H1 (cell line): ENCODE measurements around the gene CAMSAP1. TPM values are rescaled to one million over a fixed set of nuclear protein-coding genes. Genes with fewer than 3 reads are reported as not detected.

ENCODE experiments used
- CTCF ChIA-PET: fragments of 300-600 bp; sonication (Branson Sonifier 250); formaldehyde crosslinking; loops from one replicate; lab custom pipeline; 2021; ENCODE audit not compliant: partially characterized antibody; lab: Charles Lee
- POLR2A ChIA-PET: fragments of 300-600 bp; sonication (Branson Sonifier 250); formaldehyde crosslinking; loops from one replicate; lab custom pipeline; 2021; ENCODE audit warnings: inconsistent platforms; ENCODE audit not compliant: partially characterized antibody; lab: Charles Lee
- DNase-seq, 2 experiments: peaks; one replicate each; pipeline versions ENCODE4 v3.0.0 to v3.0.0-alpha.2; 2010 to 2022; ENCODE audit warnings: low spot score in 2 of 2, low read depth in 1 of 2, mixed read lengths in 1 of 2
- FAIRE-seq: peaks from 2 replicates; lab custom pipeline; 2011; peaks lifted over from hg19 to GRCh38; lab: Jason Lieb, UNC
- H2AFZ ChIP-seq: 2 replicates; pipeline ENCODE4 v1.8.1; 2012; ENCODE audit warnings: low read length, inconsistent platforms
- H2AK5ac ChIP-seq: 2 replicates; pipeline ENCODE4 v1.6.1; 2013; ENCODE audit warnings: low read depth, low read length
- H2BK120ac ChIP-seq: replicated peaks from 2 replicates; pipeline ENCODE3; 2013; ENCODE audit warnings: low read depth, low read length, inconsistent platforms
- H2BK12ac ChIP-seq: 2 replicates; pipeline ENCODE4 v1.6.1; 2013; ENCODE audit warnings: low read depth, low read length
- H2BK15ac ChIP-seq: 2 replicates; pipeline ENCODE4 v1.6.1; 2013; ENCODE audit warnings: low read length
- H2BK20ac ChIP-seq: 2 replicates; pipeline ENCODE4 v1.6.1; 2013; ENCODE audit warnings: low read length
- H2BK5ac ChIP-seq: 2 replicates; pipeline ENCODE4 v1.6.1; 2013; ENCODE audit warnings: low read depth, low read length
- H3K14ac ChIP-seq: 2 replicates; pipeline ENCODE4 v1.6.1; 2013; ENCODE audit warnings: inconsistent platforms; ENCODE audit not compliant: insufficient read length
- H3K18ac ChIP-seq: 2 replicates; pipeline ENCODE4 v1.6.1; 2013; ENCODE audit warnings: low read length; ENCODE audit errors: extremely low read depth
- H3K23ac ChIP-seq: 2 replicates; pipeline ENCODE4 v1.6.1; 2013; ENCODE audit warnings: inconsistent platforms; ENCODE audit not compliant: insufficient read length
- H3K23me2 ChIP-seq: 2 replicates; pipeline ENCODE4 v1.6.1; 2013; ENCODE audit warnings: low read depth, low read length
- H3K27ac ChIP-seq: 2 replicates; pipeline ENCODE4 v1.6.1; 2011; ENCODE audit warnings: low read depth, low read length, inconsistent platforms
- H3K27me3 ChIP-seq, 4 experiments: replicated peaks in 1 of 4; 1 replicate in 1 of 4; 2 replicates in 3 of 4; pipeline versions ENCODE4 v1.6.1 to v1.8.1; 2011 to 2013; ENCODE audit warnings: low read length in 3 of 4, mild to moderate bottlenecking in 3 of 4, inconsistent platforms in 2 of 4, mixed read lengths in 2 of 4, moderate library complexity in 1 of 4; ENCODE audit not compliant: control insufficient read depth in 3 of 4, insufficient read depth in 3 of 4; ENCODE audit errors: extremely low read depth in 1 of 4
- H3K36me3 ChIP-seq, 4 experiments: 2 replicates each; pipeline versions ENCODE4 v1.6.1 to v1.8.1; 2011 to 2013; ENCODE audit warnings: mild to moderate bottlenecking in 4 of 4, low read length in 3 of 4, moderate library complexity in 2 of 4, control low read depth in 1 of 4, inconsistent platforms in 1 of 4; ENCODE audit not compliant: insufficient read depth in 4 of 4, control insufficient read depth in 2 of 4
- H3K4ac ChIP-seq: replicated peaks from 2 replicates; pipeline ENCODE3; 2013; ENCODE audit warnings: low read length, low read depth, mixed read lengths, inconsistent platforms; ENCODE audit not compliant: insufficient read length
- H3K4me1 ChIP-seq, 4 experiments: replicated peaks in 1 of 4; 1 replicate in 1 of 4; 2 replicates in 3 of 4; pipeline versions ENCODE4 v1.6.1 to v1.8.1; 2011 to 2013; ENCODE audit warnings: low read length in 3 of 4, inconsistent platforms in 2 of 4, mixed read lengths in 1 of 4; ENCODE audit not compliant: insufficient read depth in 4 of 4, control insufficient read depth in 3 of 4
- H3K4me2 ChIP-seq, 2 experiments: 2 replicates each; pipeline versions ENCODE4 v1.6.1 to v1.8.1; 2011 to 2013; ENCODE audit warnings: low read depth in 2 of 2, low read length in 2 of 2, control low read depth in 1 of 2, inconsistent platforms in 1 of 2, mild to moderate bottlenecking in 1 of 2; ENCODE audit not compliant: insufficient read depth in 1 of 2
- H3K4me3 ChIP-seq, 4 experiments: fragments of 200-600, 300-600 bp in 1 of 4; sonication (generic), shearing (Covaris generic), sonication (Bioruptor Twin) in 1 of 4; 2 replicates each; pipeline versions ENCODE4 v1.5.1 to v1.8.1; 2011 to 2016; ENCODE audit warnings: low read length in 4 of 4, low read depth in 3 of 4, control low read depth in 2 of 4, inconsistent platforms in 2 of 4, mild to moderate bottlenecking in 2 of 4, mixed read lengths in 1 of 4, moderate library complexity in 1 of 4; ENCODE audit not compliant: insufficient read depth in 2 of 4; ENCODE audit errors: extremely low read depth in 1 of 4
- H3K56ac ChIP-seq: replicated peaks from 2 replicates; pipeline ENCODE3; 2013; ENCODE audit warnings: low read depth, mild to moderate bottlenecking, mixed read lengths, low read length, inconsistent platforms; ENCODE audit not compliant: insufficient read length
- H3K79me1 ChIP-seq: 2 replicates; pipeline ENCODE4 v1.6.1; 2013; ENCODE audit warnings: low read depth, low read length, control low read depth
- H3K79me2 ChIP-seq, 2 experiments: 2 replicates each; pipeline versions ENCODE4 v1.6.1 to v1.8.1; 2012 to 2013; ENCODE audit warnings: low read length in 2 of 2, mild to moderate bottlenecking in 2 of 2, inconsistent platforms in 1 of 2; ENCODE audit not compliant: insufficient read depth in 2 of 2, control insufficient read depth in 1 of 2
- H3K9ac ChIP-seq, 4 experiments: replicated peaks in 1 of 4; 1 replicate in 1 of 4; 2 replicates in 3 of 4; pipeline versions ENCODE4 v1.6.1 to v1.8.1; 2011 to 2013; ENCODE audit warnings: low read depth in 3 of 4, low read length in 3 of 4, control low read depth in 2 of 4, mild to moderate bottlenecking in 2 of 4, moderate library complexity in 2 of 4, inconsistent platforms in 1 of 4; ENCODE audit errors: extremely low read depth in 1 of 4
- H3K9me3 ChIP-seq, 2 experiments: 2 replicates each; pipeline versions ENCODE4 v1.6.1 to v1.8.1; 2012 to 2013; ENCODE audit warnings: mild to moderate bottlenecking in 2 of 2, moderate library complexity in 2 of 2, control low read depth in 1 of 2, inconsistent platforms in 1 of 2, low read depth in 1 of 2, low read length in 1 of 2, mixed read lengths in 1 of 2; ENCODE audit not compliant: insufficient read depth in 2 of 2
- H4K20me1 ChIP-seq, 2 experiments: replicated peaks in 1 of 2; 2 replicates each; pipeline versions ENCODE3 to v1.8.1; 2011 to 2013; ENCODE audit warnings: inconsistent platforms in 2 of 2, low read length in 2 of 2, mild to moderate bottlenecking in 1 of 2; ENCODE audit not compliant: insufficient read depth in 2 of 2, control insufficient read depth in 1 of 2
- H4K5ac ChIP-seq: 2 replicates; pipeline ENCODE4 v1.6.1; 2013; ENCODE audit warnings: low read length, low read depth, mixed read lengths, inconsistent platforms; ENCODE audit not compliant: insufficient read length
- H4K8ac ChIP-seq: 2 replicates; pipeline ENCODE4 v1.8.0; 2013; ENCODE audit warnings: mild to moderate bottlenecking, moderate library complexity, low read length, inconsistent platforms; ENCODE audit not compliant: insufficient read depth; ENCODE audit errors: extremely low read depth
- H4K91ac ChIP-seq: replicated peaks from 2 replicates; pipeline ENCODE3; 2013; ENCODE audit warnings: low read length, mixed read lengths, inconsistent platforms; ENCODE audit not compliant: insufficient read length
- CREB1 ChIP-seq: IDR thresholded peaks from 2 replicates; pipeline ENCODE4 v1.6.1; 2012; ENCODE audit warnings: inconsistent platforms
- KDM4A ChIP-seq: IDR thresholded peaks from one replicate; pipeline ENCODE4 v1.7.1; 2012; ENCODE audit warnings: low read depth, mild to moderate bottlenecking, moderate library complexity, low read length, inconsistent platforms; ENCODE audit not compliant: severe bottlenecking
- KDM5A ChIP-seq: fragments of 200-600 bp; IDR thresholded peaks from 2 replicates; pipeline ENCODE4 v1.7.1; 2012; ENCODE audit warnings: mild to moderate bottlenecking, low read length, inconsistent platforms, mixed read lengths
- TEAD4 ChIP-seq: IDR thresholded peaks from 2 replicates; pipeline ENCODE4 v1.6.1; 2012; ENCODE audit warnings: low read depth, low read length, inconsistent platforms, mixed read lengths
- WGBS, 2 experiments: shearing (Covaris generic) in 1 of 2; methylation state at CpG; one replicate each; pipeline versions ENCODE4 v1.1.6 to v1.1.7; 2013 to 2015; ENCODE audit warnings: low lambda C conversion rate in 2 of 2, mixed read lengths in 2 of 2, inconsistent platforms in 1 of 2, low coverage in 1 of 2, missing lambda C conversion rate in 1 of 2; ENCODE audit not compliant: insufficient replicate concordance in 2 of 2, insufficient coverage in 1 of 2, insufficient read length in 1 of 2; ENCODE audit errors: extremely low coverage in 1 of 2, missing lambda C conversion rate in 1 of 2; 5-methylcytosine and 5-hydroxymethylcytosine counted together
- polyA plus RNA-seq, 7 experiments: library from polyadenylated mRNA; depleted of rRNA in 3 of 7; stranded (reverse) in 5 of 7; unstranded in 2 of 7; fragments of >200 nt in 5 of 7; fragments of 200-250 nt in 2 of 7; gene quantifications; 1 replicate in 5 of 7; 2 replicates in 1 of 7; 4 replicates in 1 of 7; pipeline versions ENCODE4 v1.2.1 to v1.2.3, GENCODE V29; 2011 to 2013; ENCODE audit warnings: missing spikeins in 2 of 7, mixed read lengths in 2 of 7
- total RNA-seq: library from RNA; stranded (reverse); fragmentation: NEBNext Ultra II Directional; extraction: Animal tissue kit (Norgen Biotek cat#: 25700); gene quantifications from 2 replicates; pipeline ENCODE4 v1.2.1, GENCODE V29; 2021

The CAMSAP1 gene
- total and polyA plus RNA-seq, 2 of the 8 experiments (the other 6 are each of a cell fraction or from before 2014, with no cell fraction given) = 13.4 to 44.0 TPM

- WGBS, 2 experiments = 96% methylated on average over 12 of the region's 19 CpGs; no CpG with 5 or more reads in 1 of the 2 experiments
Measured at GRCh38 chr9:135778421-135778820, 128.9 kb downstream of the CAMSAP1 start.

More at GRCh38 chr9:135778421-135778820, 128.9 kb downstream of the CAMSAP1 start:
- H2AFZ ChIP-seq = no peak overlapping the region
- H4K8ac ChIP-seq = no peak overlapping the region
- no peaks in the 10 kb centered on the region for H3K27me3 ChIP-seq
- no peak overlapping the region for H2BK12ac ChIP-seq
- H3K18ac ChIP-seq = no peak overlapping the region
- DNase-seq (no peak), FAIRE-seq (no peak)
- TF ChIP-seq KDM5A (no peak), KDM4A (no peak), TEAD4 (no peak), CREB1 (no peak)
- H2BK120ac ChIP-seq = no peak overlapping the region
- no peak overlapping the region for H3K4me2 ChIP-seq
- no peak overlapping the region for H2BK20ac ChIP-seq
- no peak overlapping the region for H3K23ac ChIP-seq
- ChIA-PET CTCF (interaction anchor here (1.3 to 2.3 kb wide), 3 partner anchors 16 to 189 kb away, joined by 4 to 13 read pairs (median 5); no protein-coding TSS in a partner anchor), POLR2A (no interaction called here)
- H2BK15ac ChIP-seq = no peak overlapping the region
- H3K36me3 ChIP-seq = no peaks in the 10 kb centered on the region; a peak in 1 of 8 replicates
- H3K14ac ChIP-seq = no peak overlapping the region
- no peak overlapping the region for H3K4ac ChIP-seq
- H4K20me1 ChIP-seq = peaks cover 0 to 7% of the 10 kb centered on the region in 2 experiments
- no peak overlapping the region for H3K9ac ChIP-seq
- H3K79me1 ChIP-seq = no peaks in the 10 kb centered on the region
- H4K91ac ChIP-seq = no peak overlapping the region
- H3K9me3 ChIP-seq = no peaks in the 10 kb centered on the region
- no peak overlapping the region for H3K56ac ChIP-seq
- no peak overlapping the region for H3K4me3 ChIP-seq
- H2BK5ac ChIP-seq = no peak overlapping the region
- H3K4me1 ChIP-seq = no peaks in the 10 kb centered on the region; a peak in 1 of 7 replicates
- H2AK5ac ChIP-seq = no peak overlapping the region
- H3K27ac ChIP-seq = no peak overlapping the region
- H4K5ac ChIP-seq = no peak overlapping the region
- H3K79me2 ChIP-seq = no peaks in the 10 kb centered on the region
- H3K23me2 ChIP-seq = peaks cover 6% of the 10 kb centered on the region; the same call in 1 of the 2 replicates
